Astrocyte (in vitro differentiated cells and primary cell): ENCODE measurements around the gene RNF175.

Experiments
- EZH2 ChIP-seq: IDR thresholded peaks from 2 replicates; pipeline ENCODE4 v1.6.1; 2012; ENCODE audit warnings: mild to moderate bottlenecking, low read length, inconsistent platforms; ENCODE audit not compliant: insufficient read depth
- TF ChIP-seq, protein P1 (sequence below): IDR thresholded peaks from 2 replicates; pipeline ENCODE4 v1.5.1; 2011; ENCODE audit warnings: low read depth, mild to moderate bottlenecking, inconsistent platforms, low read length, moderate library complexity; ENCODE audit not compliant: insufficient read depth

GRCh38 chr4:153748378-153748777 is 11.4 kb downstream of the RNF175 start:
- TF ChIP-seq, protein P1, sequence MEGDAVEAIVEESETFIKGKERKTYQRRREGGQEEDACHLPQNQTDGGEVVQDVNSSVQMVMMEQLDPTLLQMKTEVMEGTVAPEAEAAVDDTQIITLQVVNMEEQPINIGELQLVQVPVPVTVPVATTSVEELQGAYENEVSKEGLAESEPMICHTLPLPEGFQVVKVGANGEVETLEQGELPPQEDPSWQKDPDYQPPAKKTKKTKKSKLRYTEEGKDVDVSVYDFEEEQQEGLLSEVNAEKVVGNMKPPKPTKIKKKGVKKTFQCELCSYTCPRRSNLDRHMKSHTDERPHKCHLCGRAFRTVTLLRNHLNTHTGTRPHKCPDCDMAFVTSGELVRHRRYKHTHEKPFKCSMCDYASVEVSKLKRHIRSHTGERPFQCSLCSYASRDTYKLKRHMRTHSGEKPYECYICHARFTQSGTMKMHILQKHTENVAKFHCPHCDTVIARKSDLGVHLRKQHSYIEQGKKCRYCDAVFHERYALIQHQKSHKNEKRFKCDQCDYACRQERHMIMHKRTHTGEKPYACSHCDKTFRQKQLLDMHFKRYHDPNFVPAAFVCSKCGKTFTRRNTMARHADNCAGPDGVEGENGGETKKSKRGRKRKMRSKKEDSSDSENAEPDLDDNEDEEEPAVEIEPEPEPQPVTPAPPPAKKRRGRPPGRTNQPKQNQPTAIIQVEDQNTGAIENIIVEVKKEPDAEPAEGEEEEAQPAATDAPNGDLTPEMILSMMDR, result no peak
- no peak for TF ChIP-seq EZH2
